ENCODE results near the gene ABHD17A. TPM values are rescaled to one million over a fixed set of nuclear protein-coding genes. Genes with fewer than 3 reads are reported as not detected.
A peak's percentile ranks its signal among the peaks of the same experiment; 100 is the strongest.

ABHD17A gene
- total and polyA plus RNA-seq, 8 donors: 41.3 to 72.7 (median 56.8) TPM

GRCh38 chr19:1907563-1908363 is 22.5 kb upstream of the ABHD17A start:
- H3K4me3 ChIP-seq: peak overlapping the region in 1 of 2 donors; percentile 8
- ATAC-seq (no peak), DNase-seq (peak in 1 of 4 donors; percentile 81)
- H3K9me3 ChIP-seq: no peaks in the 10 kb centered on the region
- H3K4me1 ChIP-seq: peaks cover 13 to 70% of the 10 kb centered on the region in 2 donors
- no peak for TF ChIP-seq CTCF (IDR thresholded peaks at IDR 0.05)
- H3K36me3 ChIP-seq: peaks cover 0 to 21% of the 10 kb centered on the region in 2 donors
- H3K27ac ChIP-seq: no peak overlapping the region
- H3K27me3 ChIP-seq: no peaks in the 10 kb centered on the region
- intact Hi-C loops (cut with DNase I): no loop called here

GRCh38 chr19:1906985-1907562 is 21.8 kb upstream of the ABHD17A start:
- H3K4me1 ChIP-seq: peaks cover 13 to 74% of the 10 kb centered on the region in 2 donors
- H3K27ac ChIP-seq: no peak overlapping the region
- no peak for TF ChIP-seq CTCF (IDR thresholded peaks at IDR 0.05)
- ATAC-seq (no peak), DNase-seq (no peak)
- H3K27me3 ChIP-seq: no peaks in the 10 kb centered on the region
- no peaks in the 10 kb centered on the region for H3K9me3 ChIP-seq
- intact Hi-C loops (cut with DNase I): no loop called here
- H3K36me3 ChIP-seq: peaks cover 0 to 14% of the 10 kb centered on the region in 2 donors
- no peak overlapping the region for H3K4me3 ChIP-seq

GRCh38 chr19:1905863-1906375 is 20.6 kb upstream of the ABHD17A start:
- intact Hi-C loops (cut with DNase I): no loop called here
- TF ChIP-seq CTCF (IDR thresholded peaks at IDR 0.05): no peak

GRCh38 chr19:1905110-1905862 is 20.0 kb upstream of the ABHD17A start, which contains the start of the genes ADAT3 and SCAMP4:
ADAT3 (plus strand) TSS chr19:1905399; CDS start chr19:1912048, 6,649 bp downstream.
SCAMP4 (plus strand) TSS chr19:1905399; CDS start chr19:1915020, 9,621 bp downstream.
- H3K27me3 ChIP-seq: no peaks in the 10 kb centered on the region
- intact Hi-C loops (cut with DNase I): no loop called here
- H3K27ac ChIP-seq: peak within 1 kb of the TSS; percentile 84 to 92
- DNase-seq (peak; percentile 98 to 100 (median 100)), ATAC-seq (peak; percentile 94)
- H3K36me3 ChIP-seq: peaks cover 0 to 9% of the 10 kb centered on the region in 2 donors
- peak within 1 kb of the TSS; percentile 48 to 64 for H3K4me3 ChIP-seq
- H3K4me1 ChIP-seq: peaks cover 13 to 78% of the 10 kb centered on the region in 2 donors
- TF ChIP-seq CTCF (IDR thresholded peaks at IDR 0.05): no peak
- H3K9me3 ChIP-seq: no peaks in the 10 kb centered on the region

More at GRCh38 chr19:1905863-1906375, 20.6 kb upstream of the ABHD17A start:
- no peak for ATAC-seq
- Histone ChIP-seq H3K27ac (peak overlapping the region; percentile 84 to 92), H3K36me3 (peaks cover 0 to 9% of the 10 kb centered on the region in 2 donors), H3K27me3 (no peaks in the 10 kb centered on the region), H3K9me3 (no peaks in the 10 kb centered on the region), H3K4me3 (peak overlapping the region; percentile 48 to 64), H3K4me1 (peaks cover 13 to 80% of the 10 kb centered on the region in 2 donors)
- DNase-seq: no peak
